ENCODE measurements around the gene TMPRSS12.
"Not testable (repeated sequence)": the region's sequence is repeated elsewhere in the genome, so short reads cannot be mapped to it uniquely, and the experiment has no call there.

TMPRSS12 gene

GRCh38 chr12:50924439-50925341 is 82.0 kb downstream of the TMPRSS12 start:
- peak overlapping the region; percentile 26 for H3K27ac ChIP-seq
- no peak for DNase-seq (ENCODE audit: low read depth, low spot score)

- DNase-seq (ENCODE audit: low read depth, low spot score): no peak
- no peak overlapping the region for H3K27ac ChIP-seq
Observed at GRCh38 chr12:50925342-50925651, 82.6 kb downstream of the TMPRSS12 start.

GRCh38 chr12:50925920-50926319 is 83.2 kb downstream of the TMPRSS12 start:
- DNase-seq (ENCODE audit: low read depth, low spot score): no peak
- H3K27ac ChIP-seq: no peak overlapping the region

GRCh38 chr12:50926415-50926814 is 83.7 kb downstream of the TMPRSS12 start:
- H3K27ac ChIP-seq: no peak overlapping the region
- DNase-seq (ENCODE audit: low read depth, low spot score): no peak

GRCh38 chr12:50926932-50927331 is 84.2 kb downstream of the TMPRSS12 start:
- DNase-seq (ENCODE audit: low read depth, low spot score); H3K27ac ChIP-seq: not testable (repeated sequence)

GRCh38 chr12:50927356-50927755 is 84.6 kb downstream of the TMPRSS12 start:
- no peak overlapping the region for H3K27ac ChIP-seq
- DNase-seq (ENCODE audit: low read depth, low spot score): no peak

GRCh38 chr12:50927766-50928224 is 85.1 kb downstream of the TMPRSS12 start:
- no peak for DNase-seq (ENCODE audit: low read depth, low spot score)
- no peak overlapping the region for H3K27ac ChIP-seq

GRCh38 chr12:50928392-50928791 is 85.7 kb downstream of the TMPRSS12 start:
- no peak for DNase-seq (ENCODE audit: low read depth, low spot score)

GRCh38 chr12:50929831-50930230 is 87.1 kb downstream of the TMPRSS12 start:
- no peak for DNase-seq (ENCODE audit: low read depth, low spot score)
- H3K27ac ChIP-seq: no peak overlapping the region

More at GRCh38 chr12:50928392-50928791, 85.7 kb downstream of the TMPRSS12 start:
- H3K27ac ChIP-seq: no peak overlapping the region

- not testable (repeated sequence) for DNase-seq (ENCODE audit: low read depth, low spot score)
Observed at GRCh38 chr12:50930477-50930876, 87.8 kb downstream of the TMPRSS12 start.

GRCh38 chr12:50932787-50933280 is 90.1 kb downstream of the TMPRSS12 start:
- no peak overlapping the region for H3K27ac ChIP-seq
- DNase-seq (ENCODE audit: low read depth, low spot score): no peak

More at GRCh38 chr12:50930477-50930876, 87.8 kb downstream of the TMPRSS12 start:
- not testable (repeated sequence) for H3K27ac ChIP-seq

- DNase-seq (ENCODE audit: low read depth, low spot score): no peak
- H3K27ac ChIP-seq: no peak overlapping the region
Observed at GRCh38 chr12:50933459-50934124, 90.9 kb downstream of the TMPRSS12 start.

GRCh38 chr12:50934371-50934851 is 91.7 kb downstream of the TMPRSS12 start:
- DNase-seq (ENCODE audit: low read depth, low spot score): no peak
- H3K27ac ChIP-seq: peak overlapping the region; percentile 43

GRCh38 chr12:50934981-50935807 is 92.5 kb downstream of the TMPRSS12 start:
- DNase-seq (ENCODE audit: low read depth, low spot score): no peak
- H3K27ac ChIP-seq: peak overlapping the region; percentile 43

- DNase-seq (ENCODE audit: low read depth, low spot score): no peak
- no peak overlapping the region for H3K27ac ChIP-seq
Observed at GRCh38 chr12:50936821-50937530, 94.2 kb downstream of the TMPRSS12 start.

Measured in epithelial cell of prostate (primary cell).